ENCODE measurements around the gene ZNF785. TPM values are rescaled to one million over a fixed set of nuclear protein-coding genes. Genes with fewer than 3 reads are reported as not detected.
"Not testable (repeated sequence)": the region's sequence is repeated elsewhere in the genome, so short reads cannot be mapped to it uniquely, and the experiment has no call there.

Gene ZNF785
- total RNA-seq (ENCODE audit: low replicate concordance) = 8.1 and 8.3 TPM in 2 replicates

- TF ChIP-seq CTCF (IDR thresholded peaks at IDR 0.05; ENCODE audit: insufficient read depth, low read length) = no peak
- peak; percentile 100 for DNase-seq (ENCODE audit: low read depth)
- peak within 1 kb of the TSS; percentile 92 for H3K4me3 ChIP-seq (ENCODE audit: low read depth, low read length)
These were observed at the start of gene ZNF785 for GRCh38 chr16:30585400-30586191. Gene ZNF785 (minus strand): TSS chr16:30585697. CDS start chr16:30585611, 86 bp downstream.

GRCh38 chr16:30633526-30633925 is 48.0 kb upstream of the ZNF785 start:
- DNase-seq (ENCODE audit: low read depth) = no peak
- TF ChIP-seq CTCF (IDR thresholded peaks at IDR 0.05; ENCODE audit: insufficient read depth, low read length) = no peak
- peak overlapping the region; percentile 84 for H3K4me3 ChIP-seq (ENCODE audit: low read depth, low read length)

DNA sequence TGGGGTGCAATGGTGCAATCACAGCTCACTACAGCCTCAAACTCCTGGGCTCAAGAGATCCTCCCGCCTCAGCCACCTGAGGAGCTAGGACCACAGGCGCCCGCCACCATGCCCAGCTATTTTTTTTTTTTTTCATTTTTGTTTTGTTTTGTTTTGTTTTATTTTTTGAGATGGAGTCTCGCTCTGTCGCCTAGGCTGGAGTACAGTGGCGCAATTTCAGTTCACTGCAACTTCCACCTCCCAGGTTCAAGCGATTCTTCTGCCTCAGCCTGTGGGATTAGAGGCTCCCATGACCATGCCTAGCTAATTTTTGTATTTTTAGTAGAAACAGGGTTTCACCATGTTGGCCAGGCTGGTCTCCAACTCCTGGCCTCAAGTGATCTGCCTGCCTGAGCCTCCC is 47.0 kb upstream of the ZNF785 start:
- not testable (repeated sequence) for DNase-seq (ENCODE audit: low read depth); H3K4me3 ChIP-seq (ENCODE audit: low read depth, low read length)

- peak overlapping the region; percentile 35 for H3K4me3 ChIP-seq (ENCODE audit: low read depth, low read length)
- peak; percentile 96 for TF ChIP-seq CTCF (IDR thresholded peaks at IDR 0.05; ENCODE audit: insufficient read depth, low read length)
- DNase-seq (ENCODE audit: low read depth) = peak; percentile 79
These were observed 43.4 kb upstream of the ZNF785 start for GRCh38 chr16:30628628-30629540.

DNA sequence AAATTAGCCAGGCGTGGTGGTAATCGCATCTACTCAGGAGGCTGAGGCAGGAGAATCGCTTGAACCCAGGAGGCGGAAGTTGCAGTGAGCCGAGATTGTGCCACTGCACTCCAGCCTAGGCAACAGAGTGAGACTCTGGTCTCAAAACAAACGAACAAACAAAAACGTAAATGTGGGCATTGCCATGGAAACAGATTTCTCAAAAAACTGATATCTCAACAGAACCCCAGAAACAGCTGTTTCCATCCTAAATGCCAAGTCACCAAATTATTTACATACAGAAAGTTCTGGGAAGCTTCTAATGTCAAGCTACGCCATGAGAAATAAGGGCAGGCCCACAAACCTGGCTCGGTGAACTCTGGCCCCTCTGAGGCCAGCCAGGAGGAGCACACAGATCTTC is 40.7 kb upstream of the ZNF785 start:
- DNase-seq (ENCODE audit: low read depth) = no peak
- TF ChIP-seq CTCF (IDR thresholded peaks at IDR 0.05; ENCODE audit: insufficient read depth, low read length) = no peak

DNA sequence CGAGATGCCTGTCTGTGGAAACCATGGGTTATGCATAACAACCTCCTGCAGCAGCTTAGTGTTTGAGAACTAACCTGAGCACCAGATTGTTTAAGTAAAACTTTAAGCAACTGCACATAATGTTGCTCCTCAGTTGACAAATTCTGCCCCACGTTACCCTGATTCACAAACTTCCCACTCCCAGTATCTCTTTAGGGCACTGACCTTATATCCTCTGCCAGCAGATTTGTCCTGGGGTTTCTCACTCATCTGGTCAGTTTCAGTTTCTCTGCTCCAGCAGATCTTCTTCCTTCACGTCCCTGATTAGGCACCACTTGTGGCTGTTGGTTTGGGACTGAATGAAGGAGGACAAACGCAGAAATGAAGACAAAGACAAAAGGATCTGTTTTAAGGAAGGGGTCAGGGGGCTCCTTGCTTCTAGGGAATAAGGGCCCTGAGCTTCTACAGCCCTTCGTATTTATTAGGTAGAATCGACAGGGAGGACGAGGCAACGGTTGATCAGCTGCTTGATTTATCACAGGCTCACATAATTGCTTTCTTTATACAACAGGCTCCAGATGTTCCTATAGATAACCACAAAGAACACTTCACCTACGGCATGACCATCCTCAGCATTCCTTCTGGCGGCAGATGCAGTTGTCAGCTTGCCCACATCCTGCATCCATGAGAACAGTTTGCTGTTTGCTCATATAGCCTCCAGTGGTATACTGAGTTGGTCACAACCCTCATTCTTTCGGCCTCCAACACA is 38.2 kb upstream of the ZNF785 start:
- no peak overlapping the region for H3K4me3 ChIP-seq (ENCODE audit: low read depth, low read length)
- TF ChIP-seq CTCF (IDR thresholded peaks at IDR 0.05; ENCODE audit: insufficient read depth, low read length) = no peak
- no peak for DNase-seq (ENCODE audit: low read depth)

More for the DNA sequence above, 40.7 kb upstream of the ZNF785 start:
- no peak overlapping the region for H3K4me3 ChIP-seq (ENCODE audit: low read depth, low read length)

Measured in fibroblast of the aortic adventitia (primary cell).